Activated T-cell treated with anti-CD3 and anti-CD28 coated beads for 48 hours (primary cell): ENCODE data around the gene ERICH6B.

Experiments used
- DNase-seq: peaks from one replicate; pipeline ENCODE4 v3.0.0-alpha.2; 2020; ENCODE audit warnings: low read depth

The ERICH6B gene

DNA sequence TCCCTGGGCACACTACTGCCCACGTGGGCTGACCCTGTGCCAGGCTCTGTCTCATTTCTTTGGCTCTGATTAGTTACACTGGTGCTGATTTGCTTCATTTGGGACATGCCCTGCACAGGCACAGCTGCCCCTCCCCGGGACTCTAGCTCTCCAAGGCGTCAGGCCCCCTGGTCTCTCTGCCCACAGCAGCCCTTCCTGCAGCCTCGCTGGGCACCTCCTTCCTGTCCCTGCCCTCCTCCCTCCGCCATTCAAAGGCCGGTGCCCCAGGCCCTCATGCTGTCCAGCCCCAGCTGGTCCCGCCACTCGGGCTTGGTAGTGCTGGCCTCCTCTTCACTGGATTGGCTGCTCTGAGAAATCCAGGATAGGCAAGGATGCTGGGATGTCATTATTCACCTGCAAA lies 73.1 kb downstream of the ERICH6B start:
- DNase-seq, result no peak

DNA sequence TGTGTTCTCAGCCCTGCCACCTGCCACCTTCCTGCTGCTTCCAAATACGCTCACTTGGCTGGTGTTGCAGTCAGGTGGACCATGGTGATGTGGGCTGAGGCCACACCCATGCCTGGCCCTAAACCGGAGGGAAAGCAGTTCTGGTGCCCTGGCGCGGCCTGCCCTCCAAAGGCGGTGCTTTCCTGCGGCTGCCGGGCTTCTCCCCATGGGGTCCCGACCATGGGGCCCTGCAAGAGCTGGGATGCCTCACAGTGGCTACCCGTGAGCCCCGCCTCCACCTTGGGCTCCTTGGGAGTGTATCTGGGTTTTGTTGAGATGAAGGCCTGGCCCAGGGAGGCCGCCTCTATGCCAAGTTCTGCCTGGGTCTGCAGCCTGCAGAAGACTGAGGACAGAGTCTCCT lies 73.7 kb downstream of the ERICH6B start:
- no peak for DNase-seq

DNA sequence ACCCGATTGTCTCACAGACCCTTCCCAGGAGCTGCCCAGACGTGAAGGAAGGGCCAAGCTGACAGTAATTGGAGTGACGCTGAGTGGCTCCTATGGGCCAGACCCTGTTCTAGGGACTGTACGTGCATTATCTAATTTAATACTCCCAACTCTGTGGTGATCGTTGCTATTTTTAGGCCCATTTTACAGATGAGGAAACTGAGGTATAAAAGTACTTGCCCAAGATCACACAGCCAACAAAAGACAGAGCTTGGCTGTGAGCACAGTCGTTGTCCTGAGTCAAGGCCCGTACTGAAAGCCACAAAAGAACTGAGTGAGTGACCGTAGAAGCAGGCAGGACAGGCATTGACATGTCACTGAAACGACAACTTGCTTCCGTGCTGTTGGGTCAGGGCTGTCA lies 74.7 kb downstream of the ERICH6B start:
- no peak for DNase-seq

DNA sequence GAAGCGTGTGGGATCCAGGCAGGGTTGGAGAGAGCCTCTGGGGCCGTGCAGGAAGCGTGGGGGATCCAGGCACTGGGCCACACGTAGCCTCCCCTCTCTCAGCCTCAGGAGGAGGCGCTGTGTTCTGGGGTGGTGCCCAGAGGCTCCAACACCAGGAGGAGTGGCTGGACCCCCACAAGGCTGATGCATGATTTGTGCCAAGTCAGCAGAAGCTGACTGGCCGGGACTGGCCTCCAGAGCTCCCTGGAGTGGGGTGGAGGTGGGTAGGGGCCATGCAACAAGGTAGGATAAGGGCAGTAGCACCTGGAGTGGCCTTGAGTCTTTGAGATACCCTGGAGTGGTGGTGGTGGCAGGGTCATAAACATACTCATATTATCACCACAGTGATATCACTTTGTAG lies 75.3 kb downstream of the ERICH6B start:
- no peak for DNase-seq

DNA sequence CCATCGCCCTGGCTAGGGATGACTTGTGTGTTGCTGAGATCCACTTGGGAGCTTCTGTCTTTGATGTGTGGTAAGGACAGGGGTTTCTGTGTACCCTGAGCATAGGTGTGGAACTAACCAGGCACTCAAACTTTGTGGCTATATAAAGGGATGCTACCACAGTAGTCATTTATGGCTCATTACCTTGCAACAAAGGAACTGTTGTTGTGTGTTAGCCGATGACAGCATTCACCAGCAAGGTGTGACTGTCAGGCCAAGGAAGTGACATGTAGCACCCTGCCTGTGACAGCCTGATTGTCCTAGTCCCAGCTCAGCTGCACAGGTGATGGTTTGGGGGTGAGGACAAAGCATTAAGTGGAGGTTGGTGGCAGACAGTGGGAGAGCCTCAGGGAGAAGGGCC lies 77.2 kb downstream of the ERICH6B start:
- DNase-seq, result no peak

DNA sequence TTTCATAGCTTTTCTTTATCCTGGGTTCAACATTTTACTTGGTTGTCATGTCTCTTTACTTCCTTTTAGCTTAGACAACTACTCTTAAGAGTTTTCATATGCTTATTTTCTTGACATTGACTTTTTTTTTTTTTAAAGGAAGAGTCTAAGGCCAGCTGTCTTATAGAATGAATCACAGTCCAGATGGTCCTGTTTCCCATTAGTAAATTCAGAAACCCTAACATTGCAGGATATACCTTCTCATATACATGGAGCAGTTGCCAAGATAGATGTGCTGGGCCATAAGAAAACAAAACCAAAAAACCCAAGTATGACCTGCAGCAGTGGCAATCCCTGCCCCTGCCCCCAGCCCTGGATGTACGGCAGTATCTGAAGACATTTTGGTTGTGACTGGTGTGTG lies 78.0 kb downstream of the ERICH6B start:
- DNase-seq, result no peak

DNA sequence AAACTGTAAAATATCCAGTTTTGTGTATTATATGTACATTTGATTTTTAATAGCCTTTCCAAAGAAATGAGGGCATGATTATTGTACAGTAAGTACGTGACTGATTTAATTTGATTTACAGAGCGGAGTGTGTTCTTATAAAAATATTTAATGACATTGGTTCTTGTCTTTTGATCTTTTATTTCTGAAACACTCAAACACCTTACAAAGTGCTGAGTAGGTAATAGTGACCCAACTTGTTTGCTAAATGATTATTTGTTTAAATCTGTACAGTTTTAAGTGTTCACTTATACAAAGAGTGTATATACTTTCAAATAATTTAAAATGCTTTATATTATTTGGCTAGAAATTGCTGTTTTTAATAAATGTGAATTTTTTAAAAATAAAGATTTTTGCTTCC lies 79.3 kb downstream of the ERICH6B start:
- no peak for DNase-seq

DNA sequence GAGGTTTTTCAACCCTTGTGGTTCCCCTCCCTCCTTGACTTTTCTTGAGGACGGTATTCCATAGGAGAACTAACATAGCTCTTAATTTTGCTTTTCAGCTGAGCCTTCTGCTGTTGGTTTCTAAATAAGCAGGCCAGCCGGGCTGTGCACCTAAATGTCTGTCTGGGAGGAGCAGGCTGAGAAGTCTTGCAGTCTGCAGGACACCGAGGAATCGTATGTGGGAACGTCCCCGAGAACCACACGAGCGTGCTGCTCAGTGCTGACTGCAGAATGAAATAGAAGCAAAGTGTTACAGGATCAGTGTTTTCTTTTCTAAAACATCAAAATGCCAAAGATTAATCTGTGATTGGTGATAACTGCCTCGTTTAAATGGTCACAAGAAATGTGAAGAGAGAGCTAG lies 80.9 kb downstream of the ERICH6B start:
- DNase-seq, result no peak

DNA sequence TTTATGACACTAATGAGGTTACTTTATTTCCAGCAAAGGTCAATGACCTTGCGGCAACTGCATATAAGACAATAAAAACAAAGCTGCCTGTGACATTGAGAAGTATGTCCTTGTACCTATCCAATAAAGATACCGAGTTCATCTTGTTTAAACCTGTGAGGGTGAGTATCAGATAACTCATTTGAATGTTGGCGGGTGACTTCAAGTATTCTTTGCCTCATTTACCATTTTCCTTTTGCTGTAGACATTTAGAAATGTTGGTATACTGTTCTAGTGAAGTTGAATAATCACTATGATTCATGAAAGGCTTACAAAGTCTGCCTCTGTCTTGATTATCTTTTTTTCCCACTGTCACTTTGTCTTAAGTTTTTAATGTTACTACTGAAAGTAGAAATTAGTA lies 85.8 kb downstream of the ERICH6B start:
- DNase-seq, result no peak

DNA sequence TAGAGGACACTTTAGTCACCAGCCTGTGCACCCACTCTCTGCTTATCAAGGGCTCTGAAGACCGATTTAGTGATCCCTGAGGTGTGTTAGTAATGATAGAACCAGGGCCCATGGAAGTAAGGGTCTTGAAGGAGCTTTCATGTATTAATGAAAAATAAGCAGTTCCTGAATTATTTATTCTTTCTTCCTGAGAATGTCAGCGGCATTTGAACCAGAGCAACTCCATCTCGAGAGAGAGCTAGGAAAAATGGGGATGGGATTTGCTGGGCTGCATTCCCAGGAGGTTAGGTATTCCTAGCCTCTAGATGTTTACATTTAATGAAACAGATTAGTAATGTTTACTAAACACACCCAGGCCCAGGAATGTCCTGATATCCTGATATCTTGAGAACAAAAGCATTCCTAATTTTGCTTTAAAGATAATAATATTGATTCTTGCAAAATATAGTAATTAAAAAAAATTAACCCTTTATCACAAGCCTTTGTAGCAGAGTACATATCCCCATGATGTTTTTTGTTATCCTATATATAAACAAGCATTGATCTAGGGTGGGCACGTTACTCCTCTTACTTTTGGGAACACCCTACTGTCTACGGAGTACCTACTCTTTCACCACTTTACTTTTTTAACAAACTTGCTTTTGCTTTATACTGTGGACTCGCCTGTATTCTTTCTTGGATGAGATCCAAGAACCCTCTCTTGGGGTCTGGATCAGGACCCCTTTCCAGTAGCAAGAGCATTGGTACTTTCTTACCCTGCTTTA lies 87.7 kb downstream of the ERICH6B start:
- DNase-seq, result no peak

DNA sequence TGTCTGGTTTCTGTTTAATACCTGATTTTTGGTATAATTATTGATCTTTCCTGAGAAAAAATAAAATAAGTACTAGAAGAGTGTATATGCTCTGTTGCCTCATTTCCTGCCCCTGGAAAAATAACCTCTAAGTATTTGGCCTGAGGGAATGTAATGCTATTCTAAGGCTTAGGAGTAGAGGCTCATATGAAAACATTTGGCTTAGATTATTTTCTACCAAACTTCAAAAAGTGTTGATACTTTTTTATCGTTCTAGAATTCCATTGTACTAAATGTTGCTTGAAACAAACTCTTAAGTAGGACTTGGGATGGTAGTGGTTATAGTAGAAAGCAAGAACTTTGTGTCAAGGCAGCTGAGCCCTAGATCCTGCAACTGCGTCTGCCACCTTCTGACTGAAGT lies 93.0 kb downstream of the ERICH6B start:
- no peak for DNase-seq

DNA sequence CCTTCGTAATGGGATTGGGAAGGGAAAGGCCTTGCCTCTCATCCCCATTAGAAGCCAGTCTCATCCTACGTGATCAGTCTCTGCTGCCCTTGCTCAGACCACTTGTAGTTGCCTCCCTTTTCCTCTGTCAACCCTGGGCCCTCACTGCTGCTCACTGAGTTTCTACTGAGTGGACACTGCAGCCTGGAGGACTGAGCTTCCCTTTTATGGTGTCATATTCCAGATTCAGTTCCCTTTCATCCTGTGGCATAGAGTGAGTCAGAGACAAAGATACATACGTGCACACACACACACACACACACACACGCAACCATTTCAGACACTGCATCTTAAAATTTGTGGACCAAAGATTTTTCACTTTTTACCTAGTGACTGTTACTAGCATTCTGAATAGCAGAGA lies 94.2 kb downstream of the ERICH6B start:
- no peak for DNase-seq

DNA sequence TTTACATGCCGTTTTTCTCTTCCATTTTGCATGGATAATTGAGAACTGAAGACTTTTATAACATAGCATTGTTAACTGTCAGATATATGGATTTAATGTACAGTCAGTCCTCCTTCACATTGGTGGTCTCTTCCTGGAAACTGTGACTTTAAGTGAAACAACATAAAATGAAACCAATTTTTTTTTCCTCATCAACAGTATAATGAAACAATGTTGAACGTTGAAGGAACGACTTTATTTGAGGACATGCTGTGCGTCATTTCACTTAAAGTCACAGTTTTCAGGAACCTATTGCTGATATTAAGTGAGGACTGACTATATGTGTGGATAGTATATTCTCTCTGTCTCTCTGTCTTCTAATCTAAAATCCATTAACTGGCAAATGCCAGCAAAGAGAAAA lies 96.0 kb downstream of the ERICH6B start:
- DNase-seq, result no peak

DNA sequence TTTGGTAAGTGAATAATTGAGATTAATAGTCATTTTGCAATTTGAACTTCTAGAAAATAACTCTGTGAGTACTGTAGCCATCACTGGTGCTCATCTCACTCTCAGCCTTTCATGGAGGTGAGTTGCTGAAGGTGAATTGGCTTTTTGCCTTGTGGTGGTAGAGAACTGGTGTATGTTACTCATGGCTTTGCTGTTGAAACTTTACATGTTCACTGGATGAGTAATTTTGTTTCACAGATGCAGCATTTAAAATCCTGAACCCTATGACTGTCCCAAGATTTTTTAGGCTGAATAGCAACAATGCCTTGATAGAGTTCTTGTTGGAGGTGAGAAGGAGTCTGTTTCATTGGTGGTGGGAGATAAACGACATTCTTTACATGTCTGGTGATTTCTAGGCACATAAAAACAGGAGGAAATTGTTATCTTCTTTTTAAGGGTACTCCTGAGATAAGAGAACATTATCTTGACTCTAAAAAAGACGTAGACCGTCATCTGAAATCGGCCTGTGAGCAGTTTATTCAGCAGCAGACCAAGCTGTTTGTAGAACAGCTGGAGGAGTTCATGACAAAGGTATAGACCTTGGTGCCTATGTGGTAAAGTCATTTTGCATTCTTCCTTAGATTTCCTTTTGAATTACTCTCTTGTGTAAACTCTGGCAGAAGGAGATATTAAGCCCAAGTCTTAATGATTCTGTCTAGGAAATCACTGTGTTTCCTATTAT lies 96.9 kb downstream of the ERICH6B start:
- DNase-seq, result no peak

DNA sequence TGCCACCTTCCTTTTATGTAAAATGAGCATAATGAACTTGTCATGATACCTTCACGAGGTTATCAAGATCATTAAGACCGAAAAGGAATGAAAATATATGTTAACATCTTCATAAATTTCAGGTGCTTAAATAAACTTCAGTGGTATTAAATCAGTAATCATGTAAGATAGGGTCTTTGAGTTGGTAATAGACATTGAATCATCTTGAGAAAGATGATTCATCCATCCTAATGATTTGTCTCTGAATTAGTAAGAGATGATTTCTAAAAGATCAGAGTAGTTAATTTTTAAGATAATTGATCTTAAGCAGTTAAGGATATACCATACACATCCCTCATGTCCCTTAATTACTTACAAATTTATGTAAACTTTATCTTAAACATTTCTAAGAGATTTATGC lies 98.8 kb downstream of the ERICH6B start:
- DNase-seq, result no peak

DNA sequence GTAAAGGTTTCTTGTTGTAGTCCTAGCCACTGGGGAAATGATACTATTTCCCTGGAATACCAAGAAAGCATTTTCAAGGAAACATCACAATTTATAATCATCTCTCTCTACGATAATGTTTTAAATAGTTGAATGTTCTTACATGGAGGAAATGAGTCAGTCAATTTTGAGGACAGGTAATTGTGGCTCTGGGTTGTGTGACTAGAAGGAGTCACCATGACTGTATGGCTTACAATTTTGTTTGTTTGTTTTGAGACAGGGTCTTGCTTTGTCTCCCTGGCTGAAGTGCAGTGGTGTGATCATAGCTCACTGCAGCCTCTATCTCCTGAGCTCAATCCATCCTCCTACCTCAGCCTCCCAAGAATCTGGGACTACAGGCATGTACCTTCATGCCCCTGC lies 103.4 kb downstream of the ERICH6B start:
- DNase-seq, result no peak

DNA sequence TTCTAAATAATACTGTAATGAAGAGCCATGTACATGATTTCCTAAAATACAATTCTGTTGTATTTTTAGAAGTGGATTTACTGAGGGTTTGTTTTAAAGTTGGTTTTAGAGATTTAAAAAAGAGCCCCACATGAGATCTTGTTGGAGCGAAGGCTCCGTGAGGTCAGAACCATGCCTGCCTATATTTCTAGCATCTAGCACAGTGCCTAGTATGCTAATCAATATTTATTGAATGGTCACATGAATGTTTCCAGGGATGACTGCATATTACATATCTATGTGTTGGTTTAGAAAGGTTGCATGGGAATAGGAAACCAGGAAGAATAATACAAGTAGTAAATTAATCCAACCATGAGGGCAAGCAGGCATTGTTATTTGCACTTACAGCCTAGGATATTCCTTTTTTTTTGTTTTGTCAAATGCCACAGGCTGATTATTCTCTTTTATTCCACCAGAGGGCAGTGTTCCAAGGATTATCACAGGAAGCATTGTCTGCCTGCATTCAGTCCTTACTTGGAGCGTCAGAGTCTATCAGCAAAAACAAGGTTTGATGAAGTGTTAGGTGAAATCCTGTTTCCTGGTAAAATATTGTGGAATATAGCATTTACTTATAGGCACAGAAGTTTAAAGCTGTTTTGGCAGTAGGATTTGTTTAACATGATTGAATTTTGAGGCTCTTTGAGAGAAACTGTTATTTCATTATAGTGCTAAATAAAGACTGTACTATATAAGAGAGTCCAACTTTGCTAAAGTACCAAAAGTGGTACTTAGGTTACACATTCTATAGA lies 104.0 kb downstream of the ERICH6B start:
- DNase-seq, result no peak

DNA sequence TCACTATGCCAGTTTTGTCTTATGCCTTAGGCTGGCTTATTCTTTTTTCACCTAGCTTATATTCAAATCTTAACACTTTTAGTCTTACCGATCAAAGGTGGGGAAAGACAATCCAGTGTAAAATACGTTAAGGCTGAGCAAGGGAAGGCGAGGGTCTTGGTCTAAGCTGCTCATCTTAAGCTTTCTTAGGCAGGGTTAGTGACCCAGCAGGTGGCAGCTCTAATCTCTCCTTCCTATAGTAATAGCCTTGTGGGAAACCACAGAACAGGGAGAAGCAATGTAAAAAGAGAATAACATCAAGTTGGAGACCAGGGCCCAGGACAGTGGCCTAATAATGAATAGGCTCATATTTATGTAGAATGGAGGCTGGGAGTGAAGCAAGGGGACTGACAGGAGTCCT lies 104.9 kb downstream of the ERICH6B start:
- no peak for DNase-seq

DNA sequence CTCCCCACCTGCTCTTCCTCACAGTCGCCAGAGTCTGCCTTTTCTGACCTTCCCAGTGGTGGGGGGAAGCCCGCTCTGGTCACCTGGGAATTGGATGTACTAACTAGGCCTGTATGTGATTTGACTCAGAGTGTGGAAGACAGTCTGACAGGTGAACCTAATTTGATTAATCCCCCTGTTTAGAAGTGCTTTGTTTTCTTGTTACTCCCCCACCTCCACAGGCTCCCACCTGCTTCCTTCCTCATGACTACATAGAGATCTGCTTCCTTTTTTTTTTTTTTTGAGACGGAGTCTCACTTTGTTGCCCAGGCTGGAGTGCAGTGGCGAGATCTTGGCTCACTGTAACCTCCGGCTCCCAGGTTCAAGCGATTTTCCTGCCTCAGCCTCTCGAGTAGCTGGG lies 106.8 kb downstream of the ERICH6B start:
- no peak for DNase-seq

DNA sequence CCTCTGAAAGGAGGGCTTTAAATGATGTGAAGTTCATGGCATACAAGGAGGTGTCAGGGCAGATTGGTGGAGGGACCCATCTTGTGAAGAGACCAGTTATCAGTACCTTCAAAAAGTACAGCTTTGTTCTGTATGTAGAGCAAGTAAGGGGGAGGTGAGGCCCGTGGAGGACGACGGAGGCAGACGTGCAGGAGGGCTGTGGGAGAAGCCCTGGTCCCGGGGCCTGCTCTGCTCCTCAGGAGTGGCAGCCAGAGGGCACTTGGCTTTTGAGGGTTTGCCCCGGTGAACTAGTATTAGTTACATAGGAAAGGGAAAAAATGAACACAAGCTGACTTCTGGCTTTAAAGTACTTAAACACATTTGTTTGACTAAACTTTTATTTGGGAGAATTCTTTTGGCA lies 108.7 kb downstream of the ERICH6B start:
- DNase-seq, result no peak

DNA sequence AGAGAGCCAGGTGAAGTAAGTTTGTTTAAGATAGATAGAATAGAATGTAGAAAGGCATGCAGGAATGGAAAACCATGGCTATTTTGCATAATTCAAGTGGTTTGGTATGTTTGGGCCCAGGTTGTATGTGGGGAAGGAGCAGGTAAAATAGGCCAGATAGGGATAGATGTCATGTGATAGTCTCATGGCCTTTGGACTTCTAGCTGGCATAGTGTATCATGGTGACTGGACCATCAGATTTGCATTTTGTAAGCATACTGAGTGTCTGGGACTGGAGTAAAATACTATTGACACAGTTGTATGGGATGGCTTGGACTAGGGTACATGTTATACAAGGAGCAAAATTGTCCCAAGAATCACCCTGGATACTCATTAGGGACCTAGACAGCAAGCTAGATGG lies 111.9 kb downstream of the ERICH6B start:
- DNase-seq, result no peak

DNA sequence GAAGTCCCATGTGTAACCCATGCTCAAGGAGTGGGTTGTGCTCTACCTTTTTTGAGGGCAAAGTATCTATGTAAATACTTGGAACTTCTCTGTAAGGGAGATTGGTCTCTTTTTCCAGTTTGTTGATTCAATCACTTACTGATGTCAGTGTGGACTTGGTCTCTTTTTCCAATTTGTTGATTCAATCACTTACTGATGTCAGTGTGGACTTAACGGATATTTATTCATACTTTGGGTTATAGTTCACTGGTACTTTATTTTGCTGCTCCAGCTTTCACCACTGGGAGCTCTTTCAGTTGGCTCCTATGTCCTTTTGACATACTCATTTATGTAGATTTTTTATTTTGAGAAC lies 114.4 kb downstream of the ERICH6B start:
- DNase-seq, result no peak

DNA sequence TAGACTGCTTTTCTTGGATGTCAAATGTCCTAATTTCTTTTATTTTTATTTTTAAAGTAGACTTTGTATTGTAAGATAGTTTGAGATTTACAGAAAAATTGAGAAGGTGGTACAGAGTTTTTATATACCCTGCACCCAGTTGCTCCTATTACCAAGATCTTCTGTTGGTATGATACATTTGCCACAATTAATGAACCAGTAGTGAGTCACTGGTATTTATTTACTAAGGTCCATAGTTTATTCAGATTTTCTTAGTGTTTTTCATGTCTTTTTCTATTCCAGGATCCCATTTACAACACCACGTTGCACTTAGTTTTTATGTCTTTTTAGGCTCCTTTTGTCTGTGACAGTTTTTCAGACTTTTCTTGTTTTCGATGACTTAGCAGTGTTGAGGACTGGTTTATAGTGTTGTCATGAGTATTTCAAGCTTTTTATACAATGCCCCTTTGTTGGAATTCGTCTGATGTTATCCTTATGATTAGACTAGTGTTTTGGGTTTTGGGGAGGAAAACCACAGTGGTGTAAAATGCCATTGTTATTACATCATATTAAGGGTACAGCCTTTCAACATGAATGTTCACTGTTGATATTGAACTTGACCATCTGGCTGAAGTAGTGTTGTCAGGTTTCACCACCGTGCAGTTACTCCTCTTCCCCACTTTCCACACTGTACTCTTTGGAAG lies 114.9 kb downstream of the ERICH6B start:
- DNase-seq, result no peak
